NCI-H82 treated with DMSO at 0.1 percent for 48 hours (cell line): Measurements from ENCODE around the gene KCNN2.

Experiments used
- DNase-seq: peaks from one replicate; lab custom pipeline; 2025; ENCODE audit not compliant: unreplicated experiment; lab: John Stamatoyannopoulos, UW

The KCNN2 gene

GRCh38 chr5:114362197-114362976, 517 bp downstream of the KCNN2 start:
- DNase-seq = no peak

- no peak for DNase-seq
Observed at GRCh38 chr5:114362977-114363761, 1.3 kb downstream of the KCNN2 start.

- no peak for DNase-seq
Observed at GRCh38 chr5:114363837-114364236, 2.0 kb downstream of the KCNN2 start.

- no peak for DNase-seq
Observed at GRCh38 chr5:114367029-114367428, 5.2 kb downstream of the KCNN2 start.

GRCh38 chr5:114369680-114370417, 8.0 kb downstream of the KCNN2 start:
- no peak for DNase-seq

GRCh38 chr5:114377050-114377844, 15.4 kb downstream of the KCNN2 start:
- DNase-seq = no peak

GRCh38 chr5:114377946-114378345, 16.1 kb downstream of the KCNN2 start:
- no peak for DNase-seq

GRCh38 chr5:114380721-114381120, 18.9 kb downstream of the KCNN2 start:
- no peak for DNase-seq

GRCh38 chr5:114387433-114387832, 25.6 kb downstream of the KCNN2 start:
- no peak for DNase-seq

GRCh38 chr5:114390431-114390830, 28.6 kb downstream of the KCNN2 start:
- DNase-seq = no peak

- no peak for DNase-seq
Observed at GRCh38 chr5:114391321-114391720, 29.5 kb downstream of the KCNN2 start.

- no peak for DNase-seq
Observed at GRCh38 chr5:114393159-114393558, 31.3 kb downstream of the KCNN2 start.

GRCh38 chr5:114402206-114402605, 40.3 kb downstream of the KCNN2 start:
- DNase-seq = no peak

GRCh38 chr5:114407783-114408182, 45.9 kb downstream of the KCNN2 start:
- DNase-seq = no peak

- DNase-seq = no peak
Observed at GRCh38 chr5:114408847-114409246, 47.0 kb downstream of the KCNN2 start.

- DNase-seq = no peak
Observed at GRCh38 chr5:114411380-114411931, 49.6 kb downstream of the KCNN2 start.

GRCh38 chr5:114412510-114413171, 50.8 kb downstream of the KCNN2 start:
- no peak for DNase-seq

- DNase-seq = no peak
Observed at GRCh38 chr5:114415760-114416159, 53.9 kb downstream of the KCNN2 start.

- no peak for DNase-seq
Observed at GRCh38 chr5:114416254-114416653, 54.4 kb downstream of the KCNN2 start.

GRCh38 chr5:114417519-114417918, 55.6 kb downstream of the KCNN2 start:
- no peak for DNase-seq
